Stimulated activated CD8-positive, alpha-beta memory T cell treated with anti-CD3 and anti-CD28 coated beads, Interleukin-2, amount 100 ng/mL, for 1 hour (primary cell): ENCODE results near the gene COL4A6.

Experiments
- DNase-seq, 2 donors: peaks; one replicate each; pipeline ENCODE4 v3.0.0-alpha.2; 2020; ENCODE audit warnings: low read depth in 2 of 2

The COL4A6 gene

GRCh38 chrX:108159028-108159670, 279.1 kb downstream of the COL4A6 start:
- no peak for DNase-seq

DNA sequence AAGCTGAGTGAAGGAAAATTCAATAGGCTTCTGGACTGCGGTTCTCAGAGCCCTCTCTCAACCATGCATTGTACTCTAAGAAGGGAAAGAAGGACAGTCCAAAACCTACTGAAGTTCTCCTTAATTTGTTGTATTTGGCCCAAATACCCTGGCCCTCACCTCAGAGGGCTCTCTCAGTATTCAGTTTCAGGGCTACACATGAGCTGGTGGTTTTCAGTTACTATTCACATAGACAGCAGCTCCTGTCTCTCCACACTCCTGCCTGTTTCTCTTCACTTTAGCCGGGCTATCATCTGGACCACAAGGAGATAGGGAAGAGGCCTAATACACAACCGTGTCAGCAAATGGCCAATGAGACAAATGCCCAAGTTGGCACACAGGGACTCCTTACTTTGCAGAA, 280.6 kb downstream of the COL4A6 start:
- DNase-seq: no peak

GRCh38 chrX:108156934-108157466, 281.2 kb downstream of the COL4A6 start:
- no peak for DNase-seq

DNA sequence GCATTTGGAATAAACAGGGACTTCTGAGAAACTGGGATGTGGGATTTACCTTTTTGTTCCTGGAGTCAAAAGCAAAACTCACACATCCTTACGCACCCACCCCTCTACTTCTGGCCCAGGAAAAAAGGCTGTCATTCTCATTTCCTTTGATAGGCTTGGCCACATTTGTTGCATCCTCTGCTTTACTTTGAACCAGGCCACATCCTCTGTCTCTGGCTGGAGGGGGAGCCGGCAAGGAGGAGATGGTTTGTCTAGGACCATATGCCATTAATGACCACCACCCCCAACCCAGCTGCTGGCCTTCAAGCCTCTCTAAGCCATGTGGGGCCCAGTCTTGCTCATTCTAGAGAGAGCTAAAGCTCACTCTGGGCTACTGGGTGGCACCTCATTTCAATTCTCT, 282.1 kb downstream of the COL4A6 start:
- DNase-seq: no peak

DNA sequence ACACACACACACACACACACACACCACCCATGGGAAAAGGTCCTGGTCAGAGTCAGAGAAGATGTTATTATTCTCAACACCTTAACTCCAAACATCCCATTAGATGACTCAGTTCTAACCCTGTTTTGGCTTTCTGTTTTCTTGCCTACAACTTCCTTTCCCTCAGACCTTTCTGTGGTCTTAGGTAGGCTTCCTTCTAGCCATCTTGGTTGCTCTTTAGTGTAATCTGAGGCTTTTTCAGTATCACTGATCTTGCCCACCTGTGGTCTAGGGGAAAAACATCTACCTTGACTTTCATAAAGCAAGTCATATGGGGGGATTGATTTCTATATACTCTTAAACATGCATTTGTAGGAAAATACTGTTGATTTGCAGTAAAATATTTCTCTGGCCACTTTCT, 289.7 kb downstream of the COL4A6 start:
- no peak for DNase-seq

DNA sequence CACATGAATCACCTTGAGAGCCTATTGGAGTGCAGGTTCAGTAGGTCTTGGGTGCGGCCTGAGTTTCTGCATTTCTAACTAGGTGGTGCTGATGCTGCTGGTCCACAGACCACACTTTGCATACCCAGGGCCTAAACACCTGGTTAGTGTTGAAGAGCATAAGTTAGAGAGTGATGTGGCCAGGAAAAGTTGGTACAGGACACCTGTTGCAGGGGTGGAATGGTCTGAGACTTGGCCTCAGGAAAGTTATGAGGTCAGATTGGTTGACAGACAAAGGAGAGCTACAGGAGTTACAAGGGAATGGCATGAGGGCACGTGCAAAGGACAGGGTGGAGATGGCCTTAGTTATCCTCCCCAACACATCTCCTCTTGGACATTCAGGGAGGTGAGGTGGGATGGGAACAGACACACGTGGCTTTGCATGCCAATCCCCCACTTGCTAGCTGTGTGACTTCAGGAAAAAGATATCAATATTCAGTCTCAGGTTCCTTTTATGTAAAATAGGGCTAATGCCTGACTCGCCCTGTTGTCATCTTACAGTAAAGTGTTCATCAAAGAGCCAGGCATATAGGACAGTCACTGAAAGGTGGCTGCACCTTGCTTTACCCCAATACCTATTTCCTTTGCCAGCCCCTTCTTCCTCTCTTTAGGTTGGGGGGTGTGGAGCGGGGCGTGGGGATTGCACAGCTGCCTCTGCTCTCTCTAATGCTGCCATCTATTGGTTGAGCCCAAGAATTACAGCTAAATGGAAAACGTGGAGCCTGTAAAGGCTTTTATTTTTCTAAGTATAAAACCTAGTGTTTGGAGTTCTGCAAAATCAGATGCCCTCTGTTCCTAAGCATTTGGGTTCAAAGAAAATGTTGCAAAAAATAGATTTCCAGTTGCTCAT, 299.2 kb downstream of the COL4A6 start:
- no peak for DNase-seq

- DNase-seq: no peak
These were observed 303.5 kb downstream of the COL4A6 start for GRCh38 chrX:108134724-108135123.

- no peak for DNase-seq
These were observed 305.3 kb downstream of the COL4A6 start for GRCh38 chrX:108132876-108133275.

DNA sequence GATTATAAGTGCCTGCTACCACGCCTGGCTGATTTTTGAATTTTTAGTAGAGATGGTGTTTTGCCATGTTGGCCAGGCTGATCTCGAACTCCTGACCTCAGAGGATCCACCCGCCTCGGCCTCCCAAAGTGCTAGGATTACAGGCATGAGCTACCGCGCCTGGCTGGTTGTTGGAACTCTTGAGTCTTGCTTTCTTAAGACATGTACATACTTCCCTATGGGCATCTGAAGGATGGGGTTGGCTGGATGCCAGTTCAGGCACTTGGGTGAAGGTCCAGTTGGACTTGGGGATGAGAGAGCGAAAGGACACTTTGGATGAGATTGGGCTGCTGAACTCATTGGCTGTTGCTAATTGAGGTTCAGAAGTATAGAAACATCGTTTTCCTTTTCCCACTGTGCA, 306.2 kb downstream of the COL4A6 start:
- no peak for DNase-seq

GRCh38 chrX:108131471-108131870, 306.8 kb downstream of the COL4A6 start:
- no peak for DNase-seq

- DNase-seq: no peak
These were observed 307.3 kb downstream of the COL4A6 start for GRCh38 chrX:108130889-108131288.

DNA sequence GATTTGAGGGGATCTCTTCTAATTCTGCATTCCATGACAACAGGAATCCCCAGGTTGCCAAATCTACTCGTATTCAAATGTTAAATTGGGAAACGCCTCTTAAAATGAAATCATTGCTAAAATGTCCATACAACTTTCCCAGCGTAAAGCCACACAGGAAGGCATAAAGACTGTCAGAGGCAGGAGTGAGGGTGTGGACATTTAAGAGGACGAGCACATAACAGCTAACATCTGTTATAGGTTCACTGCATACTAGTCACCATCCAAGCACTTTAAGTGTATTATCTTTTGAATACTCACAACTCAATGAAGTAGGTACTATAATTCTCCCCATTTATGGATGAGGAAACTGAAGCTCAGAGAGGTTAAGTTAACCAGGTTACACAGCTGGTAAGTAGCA, 311.1 kb downstream of the COL4A6 start:
- DNase-seq: no peak

- no peak for DNase-seq
These were observed 311.6 kb downstream of the COL4A6 start for GRCh38 chrX:108126661-108127060.

- no peak for DNase-seq
These were observed 314.4 kb downstream of the COL4A6 start for GRCh38 chrX:108123591-108124366.

DNA sequence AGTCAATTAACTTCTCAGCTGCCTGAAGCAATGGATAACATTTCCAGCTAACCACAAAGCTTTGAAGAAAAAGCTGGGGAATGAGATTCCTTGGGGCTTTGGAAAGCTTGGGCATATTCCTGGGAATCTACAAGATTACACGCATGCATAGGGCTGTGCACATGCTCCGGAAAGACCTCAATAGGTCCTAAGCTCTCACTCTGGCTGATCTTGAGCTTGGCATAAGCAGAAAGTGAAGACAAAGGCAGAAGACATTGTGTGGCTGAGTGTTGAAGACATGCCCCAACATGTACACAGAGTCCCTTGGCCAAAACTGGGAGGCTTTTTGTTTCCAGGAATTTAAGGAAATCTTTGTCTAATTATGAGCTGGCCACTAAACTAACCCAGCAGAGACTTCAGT, 315.5 kb downstream of the COL4A6 start:
- no peak for DNase-seq

GRCh38 chrX:108121291-108121690, 316.9 kb downstream of the COL4A6 start:
- DNase-seq: no peak

DNA sequence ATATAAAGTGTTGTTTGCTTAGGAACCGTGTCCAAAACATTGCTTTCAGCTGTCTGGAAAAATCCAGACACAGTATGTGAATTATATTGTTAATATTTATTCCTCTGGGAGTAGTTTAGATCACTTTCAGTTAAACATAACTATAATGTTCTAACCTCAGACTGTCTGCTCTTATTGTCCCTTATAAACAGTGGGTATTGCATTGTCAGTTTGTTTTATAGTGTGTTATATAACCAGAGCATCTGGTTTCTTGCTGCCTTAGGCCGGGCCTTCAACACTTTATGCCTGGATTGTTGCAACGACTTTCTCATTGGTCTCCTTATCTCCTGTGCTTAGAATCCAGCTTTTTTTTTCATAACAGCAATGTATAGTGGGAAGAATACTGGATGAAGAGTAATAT, 320.2 kb downstream of the COL4A6 start:
- DNase-seq: no peak

- no peak for DNase-seq
These were observed 323.7 kb downstream of the COL4A6 start for GRCh38 chrX:108114541-108114940.
